A673 (cell line): Measurements from ENCODE around the gene EED.

Experiments used
- CTCF ChIP-seq: fragments of 300-800, 200-600 bp; sonication (generic); conservative IDR thresholded peaks from 2 replicates; pipeline ENCODE4 v1.5.1; 2017; ENCODE audit warnings: low read depth, mild to moderate bottlenecking, antibody characterized with exemption, low read length, moderate library complexity, mixed read lengths
- EZH2 ChIP-seq: fragments of 200-600 bp; sonication (generic); IDR thresholded peaks from 2 replicates; pipeline ENCODE4 v1.6.1; 2017; ENCODE audit warnings: borderline replicate concordance, low read depth, mild to moderate bottlenecking, mixed read lengths, antibody characterized with exemption, low read length; ENCODE audit not compliant: poor library complexity, severe bottlenecking

DNA sequence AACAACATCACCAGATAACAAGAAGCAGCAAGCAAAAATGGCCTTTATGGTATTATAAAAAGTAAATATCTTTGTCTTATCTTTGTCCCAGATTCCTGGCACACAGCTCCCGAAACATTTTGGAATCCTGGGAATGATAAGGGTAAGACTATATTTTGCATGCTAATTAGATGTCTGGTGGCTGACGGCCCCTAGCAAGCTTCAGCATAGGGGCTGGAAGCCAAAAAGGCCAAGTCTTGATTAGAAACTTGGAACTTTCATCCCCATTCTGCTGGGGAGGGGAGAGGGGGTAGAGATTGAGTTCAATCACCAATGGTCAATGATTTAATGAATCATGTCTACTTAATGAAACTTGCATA is 38.2 kb upstream of the EED start:
- no peak for TF ChIP-seq CTCF
- no peak for TF ChIP-seq EZH2
